Measurements from ENCODE around the gene NYAP2. TPM values are rescaled to one million over a fixed set of nuclear protein-coding genes. Genes with fewer than 3 reads are reported as not detected.

The NYAP2 gene
- total RNA-seq, 2 experiments from 2014 or later, result 0.09 TPM; not detected in 1

GRCh38 chr2:225493420-225494099, 94.0 kb downstream of the NYAP2 start:
- TF ChIP-seq, protein P1, sequence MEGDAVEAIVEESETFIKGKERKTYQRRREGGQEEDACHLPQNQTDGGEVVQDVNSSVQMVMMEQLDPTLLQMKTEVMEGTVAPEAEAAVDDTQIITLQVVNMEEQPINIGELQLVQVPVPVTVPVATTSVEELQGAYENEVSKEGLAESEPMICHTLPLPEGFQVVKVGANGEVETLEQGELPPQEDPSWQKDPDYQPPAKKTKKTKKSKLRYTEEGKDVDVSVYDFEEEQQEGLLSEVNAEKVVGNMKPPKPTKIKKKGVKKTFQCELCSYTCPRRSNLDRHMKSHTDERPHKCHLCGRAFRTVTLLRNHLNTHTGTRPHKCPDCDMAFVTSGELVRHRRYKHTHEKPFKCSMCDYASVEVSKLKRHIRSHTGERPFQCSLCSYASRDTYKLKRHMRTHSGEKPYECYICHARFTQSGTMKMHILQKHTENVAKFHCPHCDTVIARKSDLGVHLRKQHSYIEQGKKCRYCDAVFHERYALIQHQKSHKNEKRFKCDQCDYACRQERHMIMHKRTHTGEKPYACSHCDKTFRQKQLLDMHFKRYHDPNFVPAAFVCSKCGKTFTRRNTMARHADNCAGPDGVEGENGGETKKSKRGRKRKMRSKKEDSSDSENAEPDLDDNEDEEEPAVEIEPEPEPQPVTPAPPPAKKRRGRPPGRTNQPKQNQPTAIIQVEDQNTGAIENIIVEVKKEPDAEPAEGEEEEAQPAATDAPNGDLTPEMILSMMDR (conservative IDR thresholded peaks at IDR 0.05; ENCODE audit: low read length), result no peak
- TF ChIP-seq EZH2phosphoT487 (IDR thresholded peaks at IDR 0.05; ENCODE audit: borderline replicate concordance, low read depth, low read length), result no peak
- POLR2A ChIA-PET, result interaction anchor here (0.6 to 1.0 kb wide), 2 partner anchors 42 to 65 kb away, joined by 3 read pairs; no protein-coding TSS in a partner anchor
- CTCF ChIA-PET (ENCODE audit: unreplicated experiment), result no interaction called here
- no peaks in the 10 kb centered on the region for H3K9me3 ChIP-seq (ENCODE audit: low read length)
- no peak overlapping the region for H3K4me3 ChIP-seq (ENCODE audit: low read depth, low read length, poor library complexity, severe bottlenecking)
- BruUV-seq (replicated peaks), result no TSS peak
- H3K27ac ChIP-seq (ENCODE audit: low read depth, low read length, poor library complexity, severe bottlenecking), result no peak overlapping the region
- no peaks in the 10 kb centered on the region for H3K4me1 ChIP-seq (ENCODE audit: insufficient read depth, low read length, poor library complexity, severe bottlenecking)
- no peaks in the 10 kb centered on the region for H3K36me3 ChIP-seq (ENCODE audit: insufficient read depth, low read length)
- H2AFZ ChIP-seq (ENCODE audit: low read length), result no peak overlapping the region
- H4K20me1 ChIP-seq (ENCODE audit: insufficient read depth, low read length), result no peaks in the 10 kb centered on the region
- intact Hi-C loops (cut with micrococcal nuclease; ENCODE audit: unreplicated experiment), result loop anchor here (10.0 kb wide), 1 partner anchor 369 kb away; no protein-coding TSS in a partner anchor
- H3K9me2 ChIP-seq (ENCODE audit: insufficient read depth, low read length), result no peaks in the 10 kb centered on the region
- no peak for DNase-seq (ENCODE audit: low spot score)
- H3K79me2 ChIP-seq (ENCODE audit: insufficient read depth, low read depth, low read length), result no peaks in the 10 kb centered on the region
- no peak overlapping the region for H3K4me2 ChIP-seq (ENCODE audit: low read length)

DNA sequence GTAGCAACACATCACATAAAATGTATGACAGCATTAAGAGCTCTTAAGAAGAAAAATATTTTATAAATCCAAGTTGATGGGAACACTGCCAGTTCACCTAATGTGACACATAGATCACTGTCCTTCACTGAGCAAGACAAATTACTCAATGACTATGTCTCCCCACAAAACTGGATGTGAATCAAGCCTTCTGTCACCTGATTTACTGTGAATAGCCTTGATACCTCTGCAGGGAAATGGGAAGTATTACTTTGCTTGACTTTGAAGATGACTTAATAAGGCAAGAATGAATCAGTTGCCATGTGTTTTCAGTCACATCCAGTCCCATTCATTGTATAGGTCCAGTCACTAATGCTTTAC, 94.6 kb downstream of the NYAP2 start:
- intact Hi-C loops (cut with micrococcal nuclease; ENCODE audit: unreplicated experiment), result loop anchor here (10.0 kb wide), 1 partner anchor 369 kb away; no protein-coding TSS in a partner anchor
- no TSS peak for BruUV-seq (replicated peaks)

More for the DNA sequence above, 94.6 kb downstream of the NYAP2 start:
- Histone ChIP-seq H3K79me2 (ENCODE audit: insufficient read depth, low read depth, low read length) (no peaks in the 10 kb centered on the region), H3K36me3 (ENCODE audit: insufficient read depth, low read length) (no peaks in the 10 kb centered on the region), H3K27ac (ENCODE audit: low read depth, low read length, poor library complexity, severe bottlenecking) (no peak overlapping the region), H3K4me3 (ENCODE audit: low read depth, low read length, poor library complexity, severe bottlenecking) (no peak overlapping the region), H3K4me1 (ENCODE audit: insufficient read depth, low read length, poor library complexity, severe bottlenecking) (no peaks in the 10 kb centered on the region), H2AFZ (ENCODE audit: low read length) (no peak overlapping the region), H4K20me1 (ENCODE audit: insufficient read depth, low read length) (no peaks in the 10 kb centered on the region), H3K4me2 (ENCODE audit: low read length) (no peak overlapping the region), H3K9me2 (ENCODE audit: insufficient read depth, low read length) (no peaks in the 10 kb centered on the region), H3K9me3 (ENCODE audit: low read length) (no peaks in the 10 kb centered on the region)
- no peak for TF ChIP-seq EZH2phosphoT487 (IDR thresholded peaks at IDR 0.05; ENCODE audit: borderline replicate concordance, low read depth, low read length)
- TF ChIP-seq, protein P1 (conservative IDR thresholded peaks at IDR 0.05; ENCODE audit: low read length), result no peak
- DNase-seq (ENCODE audit: low spot score), result no peak
- CTCF ChIA-PET (ENCODE audit: unreplicated experiment), result no interaction called here
- POLR2A ChIA-PET, result interaction anchor here (1.0 kb wide), 1 partner anchor 42 kb away, joined by 3 read pairs; no protein-coding TSS in a partner anchor

All from OCI-LY7 (cell line).